CD14-positive monocyte (primary cell): ENCODE measurements around the gene LRRC3. TPM values are rescaled to one million over a fixed set of nuclear protein-coding genes. Genes with fewer than 3 reads are reported as not detected.

Experiments
- DNase-seq, 3 donors: peaks; one replicate each; pipeline ENCODE4 v3.0.0-alpha.2; 2011 to 2022
- H2AFZ ChIP-seq: 2 replicates; pipeline ENCODE4 v1.6.0; 2012; ENCODE audit warnings: mild to moderate bottlenecking, low read depth, low read length, inconsistent platforms; ENCODE audit not compliant: insufficient read depth, poor library complexity, severe bottlenecking
- H3K27ac ChIP-seq, 2 donors: 1 replicate in 1 of 2; 2 replicates in 1 of 2; pipeline ENCODE4 v1.5.1; 2012 to 2013; ENCODE audit warnings: low read length in 2 of 2, control low read depth in 1 of 2, inconsistent platforms in 1 of 2, low read depth in 1 of 2, mild to moderate bottlenecking in 1 of 2
- H3K27me3 ChIP-seq, 2 donors: one replicate each; pipeline versions ENCODE4 v1.6.0 to v1.6.1; 2011 to 2013; ENCODE audit warnings: low read length in 2 of 2; ENCODE audit not compliant: control insufficient read depth in 2 of 2, insufficient read depth in 2 of 2
- H3K36me3 ChIP-seq, 2 donors: replicated peaks in 1 of 2; 1 replicate in 1 of 2; 2 replicates in 1 of 2; pipeline versions ENCODE4 v1.5.1 to v1.6.1; 2012 to 2013; ENCODE audit warnings: low read length in 2 of 2, control low read depth in 1 of 2, inconsistent platforms in 1 of 2, mild to moderate bottlenecking in 1 of 2; ENCODE audit not compliant: insufficient read depth in 2 of 2, control insufficient read depth in 1 of 2
- H3K4me1 ChIP-seq, 2 donors: 1 replicate in 1 of 2; 2 replicates in 1 of 2; pipeline versions ENCODE4 v1.5.1 to v1.6.1; 2012 to 2013; ENCODE audit warnings: low read length in 2 of 2, control low read depth in 1 of 2, inconsistent platforms in 1 of 2, mild to moderate bottlenecking in 1 of 2, moderate library complexity in 1 of 2; ENCODE audit not compliant: insufficient read depth in 2 of 2, control insufficient read depth in 1 of 2
- H3K4me2 ChIP-seq: replicated peaks from 2 replicates; pipeline ENCODE3; 2012; ENCODE audit warnings: low read length, moderate library complexity, mild to moderate bottlenecking; ENCODE audit not compliant: poor library complexity, severe bottlenecking; ENCODE audit errors: extremely low read depth
- H3K4me3 ChIP-seq, 3 experiments: fragments of 200-600 bp in 1 of 3; sonication (generic) in 1 of 3; replicated peaks in 1 of 3; 1 replicate in 2 of 3; 2 replicates in 1 of 3; pipeline ENCODE4 v1.5.1; 2011 to 2013; ENCODE audit warnings: low read length in 3 of 3, mild to moderate bottlenecking in 3 of 3, control low read depth in 2 of 3, low read depth in 2 of 3, inconsistent platforms in 1 of 3, moderate library complexity in 1 of 3
- H3K79me2 ChIP-seq: 2 replicates; pipeline ENCODE4 v1.6.0; 2012; ENCODE audit warnings: mild to moderate bottlenecking, control low read depth, inconsistent platforms, low read length, moderate library complexity; ENCODE audit not compliant: insufficient read depth
- H3K9ac ChIP-seq: 2 replicates; pipeline ENCODE4 v1.6.0; 2017; ENCODE audit warnings: low read length, mild to moderate bottlenecking; ENCODE audit not compliant: insufficient read depth, poor library complexity, severe bottlenecking
- H3K9me3 ChIP-seq, 2 donors: replicated peaks in 1 of 2; 1 replicate in 1 of 2; 2 replicates in 1 of 2; pipeline versions ENCODE4 v1.5.1 to v1.6.1; 2012 to 2013; ENCODE audit warnings: low read length in 2 of 2, control low read depth in 1 of 2; ENCODE audit not compliant: control insufficient read depth in 1 of 2, insufficient read depth in 1 of 2
- H4K20me1 ChIP-seq: 2 replicates; pipeline ENCODE4 v1.6.0; 2012; ENCODE audit warnings: mild to moderate bottlenecking, low read length, control low read depth, moderate library complexity; ENCODE audit not compliant: insufficient read depth
- H3K27ac Mint-ChIP-seq, 7 donors: one replicate each; pipeline ENCODE4 v1.8.0; 2020; ENCODE audit warnings: mild to moderate bottlenecking in 7 of 7, mixed read lengths in 7 of 7, moderate library complexity in 6 of 7, inconsistent platforms in 2 of 7
- H3K27me3 Mint-ChIP-seq, 3 donors: one replicate each; pipeline ENCODE4 v1.8.0; 2021 to 2022; ENCODE audit warnings: low read depth in 3 of 3, mild to moderate bottlenecking in 3 of 3, mixed read lengths in 3 of 3, moderate library complexity in 3 of 3, inconsistent platforms in 1 of 3
- H3K36me3 Mint-ChIP-seq, 2 donors: one replicate each; pipeline ENCODE4 v1.8.0; 2020; ENCODE audit warnings: mixed read lengths in 2 of 2, inconsistent platforms in 1 of 2, mild to moderate bottlenecking in 1 of 2
- H3K4me1 Mint-ChIP-seq: one replicate; pipeline ENCODE4 v1.8.0; 2020; ENCODE audit warnings: mild to moderate bottlenecking, mixed read lengths
- H3K4me3 Mint-ChIP-seq, 2 donors: one replicate each; pipeline ENCODE4 v1.8.0; 2020; ENCODE audit warnings: mild to moderate bottlenecking in 2 of 2, mixed read lengths in 2 of 2, moderate library complexity in 1 of 2
- H3K9me3 Mint-ChIP-seq, 7 donors: one replicate each; pipeline ENCODE4 v1.8.0; 2020 to 2022; ENCODE audit warnings: mixed read lengths in 7 of 7, mild to moderate bottlenecking in 6 of 7, moderate library complexity in 6 of 7, inconsistent platforms in 2 of 7
- WGBS: methylation state at CpG from one replicate; pipeline ENCODE4 v1.1.5; 2013; ENCODE audit warnings: missing lambda C conversion rate; ENCODE audit not compliant: insufficient coverage; 5-methylcytosine and 5-hydroxymethylcytosine counted together
- intact Hi-C, 2 donors: fragments of 100-400 bp; cut with micrococcal nuclease; formaldehyde crosslinking; loops; one replicate each; pipeline versions ENCODE4 v1.15.0 to v1.15.1; 2023
- polyA plus RNA-seq, 3 donors: library from polyadenylated mRNA; depleted of rRNA in 1 of 3; unstranded in 2 of 3; stranded (reverse) in 1 of 3; fragments of 300-500 nt in 2 of 3; fragments of >200 nt in 1 of 3; fragmentation: Illumina TruSeq in 2 of 3; gene quantifications; 1 replicate in 2 of 3; 2 replicates in 1 of 3; pipeline ENCODE4 v1.2.3, GENCODE V29; 2012 to 2021
- TF ChIP-seq, protein P1 (sequence below): fragments of 200-600 bp; IDR thresholded peaks from one replicate; pipeline ENCODE4 v1.8.0; 2022; ENCODE audit warnings: antibody characterized with exemption, mild to moderate bottlenecking

Gene LRRC3
- polyA plus RNA-seq, 3 donors = 0.30 to 0.59 (median 0.41) TPM

DNA sequence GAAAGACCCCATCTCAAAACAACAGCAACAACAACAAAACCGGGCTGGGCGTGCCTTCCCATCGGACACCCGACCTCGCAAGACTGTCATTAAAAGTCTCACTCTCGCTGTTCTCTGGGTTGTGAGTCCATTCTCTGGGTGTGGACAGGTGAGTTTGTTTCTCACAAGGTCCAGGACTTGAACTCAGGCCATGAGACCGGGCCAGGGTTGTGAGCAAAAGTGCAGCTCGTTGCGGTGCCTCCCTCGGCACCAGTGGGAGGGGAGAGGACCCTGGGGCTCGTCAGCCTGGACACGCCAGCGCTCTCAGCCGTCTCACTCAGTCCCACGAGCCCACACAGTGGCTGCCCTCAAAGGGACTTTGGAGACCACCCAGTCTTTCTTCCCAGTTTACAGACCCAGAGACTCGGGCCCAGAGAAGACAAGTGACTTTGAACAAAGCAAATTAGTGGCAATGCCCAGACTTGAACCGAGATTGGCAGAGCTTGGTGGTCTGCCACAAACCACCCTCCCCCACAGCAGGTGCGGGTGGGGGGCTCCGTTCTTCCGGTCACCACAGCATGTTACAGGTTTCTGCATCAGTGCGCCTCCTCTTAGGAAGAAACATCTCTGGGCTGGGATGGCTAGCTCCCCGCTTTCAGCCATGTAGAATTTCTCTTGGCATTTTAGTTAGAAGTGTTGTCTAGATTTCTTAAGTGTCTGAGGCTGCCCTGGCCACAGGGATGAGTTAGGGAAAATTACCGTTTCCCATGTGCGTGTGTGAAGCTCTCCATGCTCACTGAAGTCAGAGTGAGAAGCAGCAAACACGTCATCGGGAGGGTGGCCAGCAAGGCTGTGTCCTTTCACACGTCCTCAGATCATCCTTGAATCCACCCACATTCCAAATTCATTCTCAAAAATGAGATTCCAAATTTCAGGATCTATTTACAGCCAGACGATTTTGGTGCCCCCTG lies 28.3 kb downstream of the LRRC3 start:
- no peak overlapping the region for H3K4me3 ChIP-seq
- WGBS = 94% methylated on average over 17 of the region's 28 CpGs
- DNase-seq = no peak
- H3K27ac ChIP-seq = no peak overlapping the region
- Mint-ChIP-seq H3K4me1 (no peaks in the 10 kb centered on the region), H3K27ac (no peak overlapping the region), H3K27me3 (peaks cover 5 to 11% (median 6%) of the 10 kb centered on the region in 3 donors), H3K36me3 (no peaks in the 10 kb centered on the region), H3K4me3 (no peak overlapping the region), H3K9me3 (peaks cover 3 to 10% (median 8%) of the 10 kb centered on the region in 7 donors)
- no peak overlapping the region for H3K9ac ChIP-seq
- H3K4me1 ChIP-seq = no peaks in the 10 kb centered on the region
- H2AFZ ChIP-seq = no peak overlapping the region
- TF ChIP-seq, protein P1, sequence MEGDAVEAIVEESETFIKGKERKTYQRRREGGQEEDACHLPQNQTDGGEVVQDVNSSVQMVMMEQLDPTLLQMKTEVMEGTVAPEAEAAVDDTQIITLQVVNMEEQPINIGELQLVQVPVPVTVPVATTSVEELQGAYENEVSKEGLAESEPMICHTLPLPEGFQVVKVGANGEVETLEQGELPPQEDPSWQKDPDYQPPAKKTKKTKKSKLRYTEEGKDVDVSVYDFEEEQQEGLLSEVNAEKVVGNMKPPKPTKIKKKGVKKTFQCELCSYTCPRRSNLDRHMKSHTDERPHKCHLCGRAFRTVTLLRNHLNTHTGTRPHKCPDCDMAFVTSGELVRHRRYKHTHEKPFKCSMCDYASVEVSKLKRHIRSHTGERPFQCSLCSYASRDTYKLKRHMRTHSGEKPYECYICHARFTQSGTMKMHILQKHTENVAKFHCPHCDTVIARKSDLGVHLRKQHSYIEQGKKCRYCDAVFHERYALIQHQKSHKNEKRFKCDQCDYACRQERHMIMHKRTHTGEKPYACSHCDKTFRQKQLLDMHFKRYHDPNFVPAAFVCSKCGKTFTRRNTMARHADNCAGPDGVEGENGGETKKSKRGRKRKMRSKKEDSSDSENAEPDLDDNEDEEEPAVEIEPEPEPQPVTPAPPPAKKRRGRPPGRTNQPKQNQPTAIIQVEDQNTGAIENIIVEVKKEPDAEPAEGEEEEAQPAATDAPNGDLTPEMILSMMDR = no peak
- no peaks in the 10 kb centered on the region for H3K79me2 ChIP-seq
- H3K4me2 ChIP-seq = no peak overlapping the region
- H4K20me1 ChIP-seq = no peaks in the 10 kb centered on the region
- H3K36me3 ChIP-seq = no peaks in the 10 kb centered on the region
- intact Hi-C loops = no loop called here
- peaks cover 0 to 3% of the 10 kb centered on the region in 2 donors for H3K27me3 ChIP-seq
- peaks cover 6 to 8% of the 10 kb centered on the region in 2 donors for H3K9me3 ChIP-seq

DNA sequence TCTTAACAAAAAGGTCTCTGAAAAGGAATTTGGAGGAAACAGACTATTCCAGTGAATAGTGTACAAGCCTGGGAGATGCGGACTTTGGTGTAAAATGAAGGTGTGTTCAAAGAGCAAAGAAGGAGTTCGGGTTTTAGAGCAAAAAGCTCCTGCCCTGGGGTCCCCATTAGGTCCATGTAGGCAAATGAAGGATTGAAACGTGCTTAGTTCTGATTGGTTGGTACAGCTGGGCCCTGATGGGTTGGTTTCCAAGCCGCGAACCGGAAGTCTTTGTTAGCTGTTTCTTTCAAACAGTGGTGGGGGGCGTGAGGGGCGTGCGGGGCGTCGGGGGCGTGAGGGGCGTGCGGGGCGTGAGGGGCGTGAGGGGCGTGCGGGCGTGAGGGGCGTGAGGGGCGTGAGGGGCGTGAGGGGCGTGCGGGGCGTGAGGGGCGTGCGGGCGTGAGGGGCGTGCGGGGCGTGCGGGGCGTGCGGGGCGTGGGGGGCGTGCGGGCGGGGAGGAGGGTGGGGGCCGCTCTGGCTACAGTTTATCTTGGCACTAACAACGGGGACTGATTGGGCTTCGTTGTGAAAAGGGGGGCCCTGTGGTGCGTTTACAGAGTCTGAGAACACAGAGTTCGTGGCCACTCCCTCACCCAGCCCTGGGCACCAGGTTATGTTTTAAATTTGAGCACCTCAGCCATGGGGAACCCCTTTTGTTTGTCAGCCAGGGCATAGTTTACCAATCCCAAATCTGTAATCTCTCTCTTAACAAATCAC lies 29.4 kb downstream of the LRRC3 start:
- Histone ChIP-seq H3K4me1 (no peaks in the 10 kb centered on the region), H3K79me2 (no peaks in the 10 kb centered on the region), H3K36me3 (no peaks in the 10 kb centered on the region), H2AFZ (no peak overlapping the region), H3K9ac (no peak overlapping the region), H3K9me3 (peaks cover 6 to 9% of the 10 kb centered on the region in 2 donors), H4K20me1 (no peaks in the 10 kb centered on the region), H3K4me2 (no peak overlapping the region), H3K27me3 (peaks cover 0 to 3% of the 10 kb centered on the region in 2 donors), H3K27ac (no peak overlapping the region), H3K4me3 (no peak overlapping the region)
- Mint-ChIP-seq H3K36me3 (no peaks in the 10 kb centered on the region), H3K27me3 (peaks cover 5 to 11% (median 6%) of the 10 kb centered on the region in 3 donors), H3K9me3 (peaks cover 5 to 10% (median 8%) of the 10 kb centered on the region in 7 donors), H3K4me3 (no peak overlapping the region), H3K27ac (peak overlapping the region in 1 of 7 donors; percentile 50), H3K4me1 (no peaks in the 10 kb centered on the region)
- DNase-seq = no peak
- WGBS = 92% methylated on average over 7 of the region's 43 CpGs
- intact Hi-C loops = no loop called here
- TF ChIP-seq, protein P1 = no peak
